IPS-NIHi7 (cell line): Measurements from ENCODE around the gene DISP3.

Experiments used
- DNase-seq: peaks from one replicate; pipeline ENCODE4 v3.0.0; 2012; ENCODE audit warnings: mixed read lengths; ENCODE audit errors: extremely low spot score

The DISP3 gene

GRCh38 chr1:11478571-11479374 lies at the start of gene DISP3:
Gene DISP3 (plus strand): TSS chr1:11479155. CDS start chr1:11500993, 21,838 bp downstream.
- peak; percentile 99 for DNase-seq

DNA sequence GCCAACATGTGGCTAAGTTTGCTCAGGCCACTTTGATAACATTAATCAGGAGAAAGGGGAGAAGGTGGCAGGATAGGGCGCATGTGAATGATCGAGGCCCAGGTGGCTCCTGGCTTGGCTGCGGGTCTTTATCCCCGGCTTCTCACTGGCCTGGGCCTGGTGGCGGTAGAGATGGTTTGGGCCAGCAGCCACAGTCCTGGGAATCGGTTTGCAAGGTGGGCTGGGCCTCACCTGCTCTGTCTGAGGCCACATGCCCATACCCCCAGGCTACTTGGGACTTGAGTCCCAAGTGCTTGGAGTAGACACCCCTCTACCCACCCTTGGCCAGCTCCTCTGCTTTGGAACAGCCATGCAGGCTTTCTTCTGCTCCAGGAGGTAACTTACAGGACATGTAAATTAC lies 49.7 kb upstream of the DISP3 start:
- no peak for DNase-seq

GRCh38 chr1:11429935-11430334 lies 49.0 kb upstream of the DISP3 start:
- no peak for DNase-seq

DNA sequence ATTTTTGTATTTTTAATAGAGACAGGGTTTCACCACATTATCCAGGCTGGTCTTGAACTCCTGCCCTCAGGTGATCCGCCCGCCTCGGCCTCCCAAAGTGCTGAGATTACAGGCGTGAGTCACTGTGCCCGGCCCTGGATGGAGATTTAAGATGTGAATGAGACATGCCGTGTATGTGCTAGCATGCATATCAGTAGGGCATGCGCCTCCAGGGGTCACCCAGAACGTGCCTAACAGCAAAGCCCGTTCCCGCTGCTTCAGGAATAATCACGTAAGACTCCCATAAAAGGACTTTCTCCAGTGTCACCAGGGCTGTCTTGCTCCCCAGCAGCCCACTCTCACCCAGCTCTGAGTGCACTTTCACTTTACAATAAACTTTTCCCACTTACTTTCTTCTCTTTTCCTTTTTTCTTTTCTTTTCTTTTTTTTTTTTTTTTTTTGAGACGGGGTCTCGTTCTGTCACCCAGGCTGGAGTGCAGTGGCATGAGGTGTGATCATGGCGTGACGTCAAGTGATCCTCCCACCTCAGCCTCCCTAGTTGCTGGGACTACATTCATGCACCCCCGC lies 46.9 kb upstream of the DISP3 start:
- DNase-seq: no peak

DNA sequence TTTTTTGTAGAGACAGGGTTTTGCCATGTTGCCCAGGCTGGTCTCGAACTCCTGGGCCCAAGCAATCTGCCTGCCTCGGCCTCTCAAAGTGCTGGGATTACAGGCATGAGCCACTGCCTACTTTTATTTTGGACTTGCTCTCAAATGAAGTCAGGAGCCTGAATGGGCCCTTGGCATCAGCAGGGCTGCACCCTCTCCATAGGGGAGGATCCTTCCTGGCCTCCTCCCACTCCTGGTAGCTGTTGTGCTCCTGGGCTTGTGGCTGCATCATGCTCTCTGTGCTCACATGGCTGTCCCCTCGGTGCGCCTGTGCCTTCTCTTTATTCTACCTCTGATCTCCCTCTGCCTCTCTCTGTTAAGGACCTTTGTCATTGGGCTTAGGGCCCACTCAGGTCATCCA lies 46.4 kb upstream of the DISP3 start:
- no peak for DNase-seq

- DNase-seq: no peak
Measured at GRCh38 chr1:11434501-11434900, 44.5 kb upstream of the DISP3 start.

GRCh38 chr1:11434926-11435325 lies 44.0 kb upstream of the DISP3 start:
- DNase-seq: no peak

DNA sequence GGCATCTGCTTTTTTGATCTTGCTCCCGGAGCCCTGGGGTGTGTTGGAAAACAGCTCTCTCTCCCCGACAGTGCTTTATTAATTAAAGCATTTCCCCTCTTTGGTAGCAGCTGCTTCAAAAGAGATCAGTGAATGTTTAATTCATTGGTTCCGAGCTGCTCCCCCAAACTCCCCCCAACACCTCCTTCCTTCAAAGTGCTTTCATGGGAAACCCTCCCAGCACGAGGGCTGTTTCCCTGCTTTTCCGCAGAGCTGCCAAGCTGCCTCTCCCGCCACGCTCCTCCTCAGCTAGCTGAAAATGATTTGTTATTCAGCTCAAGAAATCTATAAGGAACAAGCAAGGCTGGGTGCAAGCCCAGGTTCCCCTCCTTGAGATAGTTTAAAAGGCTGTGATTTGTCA lies 40.0 kb upstream of the DISP3 start:
- DNase-seq: no peak

DNA sequence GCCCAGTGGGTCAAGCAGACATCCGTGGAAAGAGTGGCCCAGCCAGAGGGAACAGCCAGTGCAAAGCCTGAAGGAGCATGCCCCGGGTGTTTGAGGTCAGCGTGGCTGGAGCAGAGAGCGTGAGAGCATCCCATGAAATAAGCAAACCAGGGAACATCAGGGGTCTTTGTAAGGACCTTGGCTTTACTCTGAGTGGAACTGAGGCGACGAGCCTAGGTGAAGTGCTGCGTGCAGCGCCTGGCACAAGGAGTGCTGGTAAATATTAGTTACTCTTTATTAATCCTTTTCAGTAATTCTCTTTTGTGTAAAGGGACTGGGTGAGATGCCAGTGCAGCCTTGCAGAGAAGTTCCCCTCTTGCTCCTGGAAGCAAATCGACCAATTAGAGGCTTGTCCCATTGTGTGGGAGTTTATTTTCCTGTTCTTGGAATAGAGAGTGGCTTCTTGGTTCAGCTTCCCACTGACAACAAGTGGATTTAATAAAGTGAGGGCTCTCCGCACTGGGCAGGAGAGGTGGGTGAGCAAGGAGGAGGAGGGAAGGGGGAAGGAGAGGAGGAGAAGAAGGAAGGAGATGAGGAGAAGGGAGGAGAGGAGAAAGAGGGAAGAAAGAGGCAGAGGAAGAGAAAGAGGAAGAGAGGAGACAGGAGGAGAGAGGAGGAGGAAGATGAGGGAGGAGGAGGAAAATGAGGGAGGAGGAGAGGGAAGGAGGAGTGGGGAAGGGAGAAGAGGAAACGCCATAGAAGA lies 37.6 kb upstream of the DISP3 start:
- no peak for DNase-seq

DNA sequence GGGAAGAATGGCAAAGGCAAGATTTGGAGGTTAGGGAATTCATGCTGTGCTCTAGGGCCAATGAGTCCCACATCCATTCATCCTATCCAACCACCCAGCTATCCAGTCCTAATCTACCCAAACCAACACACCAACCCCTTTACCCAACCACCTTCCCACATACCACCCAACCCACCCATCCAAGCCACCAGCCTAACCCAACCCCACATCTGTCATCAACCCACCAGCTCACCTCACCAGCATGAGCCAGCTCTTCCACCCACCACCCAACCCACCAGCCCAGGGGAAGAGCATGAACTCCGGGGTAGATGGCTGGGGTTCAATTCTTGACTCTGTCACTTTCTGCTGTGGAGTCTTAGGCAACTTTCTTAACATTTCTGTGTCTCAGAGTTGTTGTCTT lies 35.9 kb upstream of the DISP3 start:
- no peak for DNase-seq

- no peak for DNase-seq
Measured at GRCh38 chr1:11443961-11444658, 34.8 kb upstream of the DISP3 start.

GRCh38 chr1:11444907-11445306 lies 34.0 kb upstream of the DISP3 start:
- no peak for DNase-seq

DNA sequence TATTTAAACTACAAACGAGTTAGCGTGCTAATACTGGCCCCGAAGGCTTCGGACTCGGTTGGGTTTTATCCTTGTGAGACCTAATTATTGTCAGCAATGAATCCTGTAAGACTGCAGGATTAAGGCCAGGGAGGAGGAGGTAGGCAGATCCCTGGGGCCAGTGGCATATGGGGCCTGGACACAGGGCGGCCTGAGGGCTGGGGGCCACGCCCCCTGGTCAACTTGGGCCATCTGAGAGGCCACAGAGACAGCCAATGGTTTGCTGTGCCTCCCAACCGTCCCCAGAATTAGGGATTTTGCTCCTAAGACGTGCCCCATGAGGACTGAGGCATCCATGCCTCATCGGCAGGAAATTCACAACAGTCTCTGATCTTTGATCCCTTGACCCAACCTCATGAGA lies 31.1 kb upstream of the DISP3 start:
- no peak for DNase-seq

DNA sequence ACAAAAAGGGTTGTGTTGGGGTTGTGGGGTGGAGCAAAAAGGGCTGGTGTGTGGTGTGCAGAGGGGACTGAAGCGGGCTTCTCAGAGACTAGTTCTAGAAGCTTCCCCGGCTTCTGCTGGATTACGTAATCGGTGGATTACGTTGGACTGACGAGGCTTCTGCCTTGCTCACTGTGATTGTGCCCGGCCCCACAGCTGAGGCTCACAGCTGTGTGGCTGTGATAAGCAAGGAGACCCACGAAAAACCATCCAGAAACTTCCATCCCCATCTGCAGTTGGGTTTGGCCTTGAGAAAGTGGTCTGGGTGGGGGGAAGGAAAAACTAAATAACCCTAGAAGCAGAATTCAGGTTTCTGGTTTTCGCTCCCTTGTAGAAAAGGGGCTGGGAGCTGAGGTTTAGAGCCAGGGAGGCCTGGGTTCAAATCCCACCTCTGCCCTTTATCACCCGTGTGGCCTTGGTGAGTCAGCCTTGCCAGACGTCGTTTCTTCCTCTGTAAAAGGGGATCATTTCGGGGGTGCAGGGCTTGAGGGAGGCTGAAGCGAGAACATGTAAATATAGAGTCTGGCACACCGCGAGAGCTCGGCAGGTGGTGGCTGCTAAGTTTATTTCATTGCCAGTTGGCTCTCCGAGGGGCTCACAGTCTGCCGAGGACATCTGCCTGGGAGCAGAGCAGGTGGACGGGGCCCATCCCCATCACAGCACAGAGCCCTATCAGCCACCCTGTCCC lies 30.4 kb upstream of the DISP3 start:
- no peak for DNase-seq

DNA sequence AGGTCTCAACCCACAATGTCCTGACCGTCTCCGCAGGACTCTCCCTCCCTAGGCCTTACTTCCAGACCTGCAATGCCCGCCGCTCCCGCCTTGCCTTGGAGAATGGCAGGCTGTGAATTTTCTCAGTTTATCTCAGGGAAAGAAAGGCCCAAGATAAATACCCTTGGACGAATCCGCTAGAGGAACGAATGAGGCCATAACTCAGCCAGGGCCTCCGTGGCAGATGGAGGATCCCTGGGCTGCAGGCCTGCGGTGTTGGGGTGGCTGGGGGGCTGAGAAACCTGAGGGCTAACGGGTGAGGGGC lies 29.9 kb upstream of the DISP3 start:
- no peak for DNase-seq

GRCh38 chr1:11450310-11450709 lies 28.6 kb upstream of the DISP3 start:
- no peak for DNase-seq

DNA sequence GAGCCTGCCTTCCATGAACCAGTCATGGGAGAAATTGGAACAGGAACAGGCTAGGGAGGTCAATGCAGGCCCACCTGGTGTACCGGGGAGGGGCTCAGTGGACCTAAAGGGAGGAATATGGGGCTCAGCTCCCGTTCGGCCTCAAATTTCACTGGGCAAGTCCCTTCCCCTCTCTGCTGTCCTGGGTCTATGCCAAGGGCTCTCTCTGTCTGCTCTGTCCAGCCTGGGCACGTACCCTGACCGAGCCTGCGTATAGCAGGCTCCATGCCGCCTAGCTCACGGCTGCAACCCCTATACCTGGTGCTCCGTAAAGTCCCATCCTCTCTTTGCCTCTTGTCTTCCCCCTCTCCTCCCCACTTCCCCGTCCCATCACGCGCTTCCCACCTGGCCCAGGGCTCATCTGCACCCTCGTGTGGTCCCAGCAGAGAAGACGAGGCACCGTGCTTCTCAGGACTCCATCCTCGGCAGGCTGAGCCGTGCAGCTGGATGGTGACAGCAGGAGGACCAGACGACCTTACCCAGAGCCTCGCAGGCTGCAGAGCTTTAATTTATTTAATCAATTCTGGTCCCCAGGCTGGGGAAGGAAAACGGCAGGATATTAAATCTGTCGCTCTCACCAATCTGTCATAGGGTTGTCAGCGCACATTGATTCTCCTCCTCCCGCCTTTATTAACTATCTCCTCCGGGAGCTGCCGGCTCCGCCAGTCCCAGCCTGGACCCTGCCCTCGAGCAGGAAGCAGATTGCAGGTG lies 25.0 kb upstream of the DISP3 start:
- DNase-seq: no peak

DNA sequence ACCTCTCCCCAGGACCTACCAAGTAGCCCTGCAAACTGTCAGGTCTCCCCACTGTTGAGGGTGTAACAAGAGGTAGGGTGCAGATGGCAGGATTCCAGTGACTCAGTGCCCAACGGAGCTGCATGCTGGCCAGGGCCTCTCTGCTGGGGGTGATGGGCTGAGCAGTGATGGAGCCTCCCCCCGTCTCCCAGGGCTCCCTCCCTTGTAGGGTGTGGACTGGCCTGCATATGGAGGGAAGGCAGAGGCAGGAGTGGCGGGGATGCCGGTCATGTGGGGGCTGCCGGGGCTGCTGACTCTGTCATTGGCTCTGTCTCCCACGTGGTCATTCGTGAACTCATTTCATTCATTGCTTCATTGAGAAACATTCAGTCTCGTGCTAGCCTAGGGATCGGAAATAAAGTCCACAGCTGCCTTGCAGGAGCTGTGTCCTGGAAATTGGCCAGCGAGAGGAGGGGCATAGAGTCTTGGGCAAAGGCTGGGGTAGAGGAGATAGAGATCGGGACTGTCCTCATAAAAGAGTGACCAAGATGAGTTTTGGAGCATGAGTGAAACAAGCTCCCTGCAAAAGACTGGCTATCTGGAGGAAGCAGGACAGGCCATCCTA lies 22.9 kb upstream of the DISP3 start:
- no peak for DNase-seq

DNA sequence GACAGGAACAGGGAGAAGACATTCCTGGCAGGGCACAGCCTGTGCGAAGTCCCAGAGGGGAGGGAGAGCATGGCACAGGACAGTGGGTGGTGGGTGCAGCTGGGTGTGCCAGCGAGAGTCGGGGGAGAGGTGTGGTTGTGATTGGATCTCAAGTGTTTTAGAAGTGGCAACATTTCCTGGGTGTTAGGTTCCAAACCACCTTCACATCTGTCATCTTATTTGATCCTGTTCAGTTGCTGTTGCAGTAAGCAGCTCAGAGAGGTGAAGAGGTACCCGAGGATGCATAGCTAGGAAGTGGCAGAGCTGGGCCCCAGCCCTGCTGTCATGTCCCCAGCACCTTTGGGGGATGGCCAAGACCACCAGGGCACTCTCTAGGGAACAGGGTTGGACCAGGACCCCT lies 22.0 kb upstream of the DISP3 start:
- no peak for DNase-seq

DNA sequence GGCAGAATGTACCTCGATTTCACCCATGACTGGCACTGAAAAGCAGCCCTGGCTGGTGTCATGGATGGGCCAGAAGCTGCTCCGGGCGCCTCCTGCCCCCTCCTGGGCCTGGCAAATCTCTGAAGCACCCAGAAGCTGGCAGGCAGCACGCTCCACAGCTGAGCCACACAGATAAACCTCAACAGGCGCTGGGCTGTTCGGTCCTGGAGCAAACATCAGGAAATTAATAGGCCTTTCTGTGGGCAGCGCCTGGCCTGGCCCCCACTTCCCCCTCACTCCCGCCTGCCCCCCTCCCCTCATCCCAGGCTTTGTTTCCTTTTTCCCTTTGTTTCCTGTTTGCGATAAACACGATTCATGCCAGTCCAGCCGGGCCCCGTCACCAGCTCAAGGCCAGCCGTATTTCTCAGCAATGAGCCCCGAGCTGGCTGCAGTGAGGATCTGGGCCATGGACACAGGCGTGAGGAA lies 20.1 kb upstream of the DISP3 start:
- DNase-seq: no peak
